Osteoblast (primary cell): ENCODE results near the gene DNAH11. TPM values are rescaled to one million over a fixed set of nuclear protein-coding genes. Genes with fewer than 3 reads are reported as not detected.

ENCODE experiments used
- DNase-seq: peaks from one replicate; pipeline ENCODE4 v3.0.0; 2011; ENCODE audit warnings: low spot score, mixed read lengths; ENCODE audit not compliant: insufficient read length; ENCODE audit errors: missing footprints
- H2AFZ ChIP-seq: 2 replicates; pipeline ENCODE4 v1.6.0; 2011; ENCODE audit warnings: mild to moderate bottlenecking, low read length
- H3K27ac ChIP-seq: 2 replicates; pipeline ENCODE4 v1.5.1; 2011; ENCODE audit warnings: mild to moderate bottlenecking, low read depth, low read length, moderate library complexity
- H3K27me3 ChIP-seq: 2 replicates; pipeline ENCODE4 v1.6.0; 2012; ENCODE audit warnings: mild to moderate bottlenecking, control low read depth, inconsistent platforms, low read length, moderate library complexity; ENCODE audit not compliant: insufficient read depth
- H3K36me3 ChIP-seq: 2 replicates; pipeline ENCODE4 v1.5.1; 2011; ENCODE audit warnings: mild to moderate bottlenecking, low read length, control low read depth, moderate library complexity; ENCODE audit not compliant: insufficient read depth
- H3K4me1 ChIP-seq: 2 replicates; pipeline ENCODE4 v1.5.1; 2011; ENCODE audit warnings: mild to moderate bottlenecking, low read length, control low read depth, moderate library complexity; ENCODE audit not compliant: insufficient read depth
- H3K4me2 ChIP-seq: 2 replicates; pipeline ENCODE4 v1.6.0; 2011; ENCODE audit warnings: mild to moderate bottlenecking, low read length; ENCODE audit not compliant: insufficient read depth
- H3K4me3 ChIP-seq: fragments of 200-600 bp; sonication (generic); 3 replicates; pipeline ENCODE4 v1.5.1; 2012; ENCODE audit warnings: mild to moderate bottlenecking, low read length, inconsistent platforms; ENCODE audit not compliant: insufficient read depth
- H3K79me2 ChIP-seq: 2 replicates; pipeline ENCODE4 v1.6.0; 2012; ENCODE audit warnings: mild to moderate bottlenecking, low read length, control low read depth, inconsistent platforms; ENCODE audit not compliant: insufficient read depth
- H3K9me3 ChIP-seq: 2 replicates; pipeline ENCODE4 v1.5.1; 2011; ENCODE audit warnings: low read depth, low read length, control low read depth
- H4K20me1 ChIP-seq: 2 replicates; pipeline ENCODE4 v1.6.0; 2012; ENCODE audit warnings: mild to moderate bottlenecking, low read length, control low read depth; ENCODE audit not compliant: insufficient read depth
- total RNA-seq: library from RNA; depleted of rRNA; stranded (reverse); fragments of >200 nt; gene quantifications from 2 replicates; pipeline ENCODE4 v1.2.3, GENCODE V29; 2012
- TF ChIP-seq, protein P1 (sequence below): IDR thresholded peaks from 2 replicates; pipeline ENCODE4 v1.5.1; 2011; ENCODE audit warnings: mild to moderate bottlenecking, low read depth, low read length, moderate library complexity; ENCODE audit errors: extremely low read depth

Gene DNAH11
- total RNA-seq, 1 donor = 1.1 TPM

DNA sequence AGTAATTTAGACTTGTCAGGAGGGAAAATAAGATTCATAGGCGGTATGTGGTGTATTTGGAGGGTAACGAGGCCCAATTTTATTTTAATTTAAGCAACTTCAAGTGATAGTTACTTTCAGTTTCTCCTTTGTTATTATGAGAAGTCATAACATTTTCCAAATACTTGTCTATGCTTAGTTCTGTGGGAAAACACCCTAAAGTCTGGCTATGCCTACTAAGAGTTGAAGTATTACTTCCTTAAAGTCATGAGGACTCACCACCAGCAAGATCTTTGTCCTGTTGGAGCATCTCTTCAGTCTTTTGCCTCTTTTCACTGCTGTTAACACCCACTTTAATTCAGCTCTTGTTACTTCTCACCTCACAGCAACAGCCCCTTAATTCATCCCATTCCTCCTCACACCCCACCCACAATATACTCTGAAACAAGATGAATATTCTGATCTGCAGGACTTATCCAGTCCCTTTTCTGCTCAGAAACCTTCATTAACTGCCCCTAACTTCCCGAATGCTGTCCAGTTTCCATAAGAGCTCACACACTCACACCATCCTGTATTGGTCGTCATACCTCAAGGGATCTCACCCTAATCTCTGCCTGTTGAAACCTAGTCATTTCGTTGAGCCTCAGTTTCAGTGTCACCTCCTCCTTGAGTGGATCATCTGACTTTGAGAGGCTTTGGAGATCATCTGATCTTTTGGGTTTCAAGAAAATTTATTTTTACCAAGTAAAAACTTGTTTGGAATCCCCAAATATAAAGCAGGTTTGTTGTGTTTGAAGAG lies 61.3 kb downstream of the DNAH11 start:
- no peak overlapping the region for H3K27ac ChIP-seq
- no peak overlapping the region for H3K4me3 ChIP-seq
- no peak overlapping the region for H3K4me2 ChIP-seq
- TF ChIP-seq, protein P1, sequence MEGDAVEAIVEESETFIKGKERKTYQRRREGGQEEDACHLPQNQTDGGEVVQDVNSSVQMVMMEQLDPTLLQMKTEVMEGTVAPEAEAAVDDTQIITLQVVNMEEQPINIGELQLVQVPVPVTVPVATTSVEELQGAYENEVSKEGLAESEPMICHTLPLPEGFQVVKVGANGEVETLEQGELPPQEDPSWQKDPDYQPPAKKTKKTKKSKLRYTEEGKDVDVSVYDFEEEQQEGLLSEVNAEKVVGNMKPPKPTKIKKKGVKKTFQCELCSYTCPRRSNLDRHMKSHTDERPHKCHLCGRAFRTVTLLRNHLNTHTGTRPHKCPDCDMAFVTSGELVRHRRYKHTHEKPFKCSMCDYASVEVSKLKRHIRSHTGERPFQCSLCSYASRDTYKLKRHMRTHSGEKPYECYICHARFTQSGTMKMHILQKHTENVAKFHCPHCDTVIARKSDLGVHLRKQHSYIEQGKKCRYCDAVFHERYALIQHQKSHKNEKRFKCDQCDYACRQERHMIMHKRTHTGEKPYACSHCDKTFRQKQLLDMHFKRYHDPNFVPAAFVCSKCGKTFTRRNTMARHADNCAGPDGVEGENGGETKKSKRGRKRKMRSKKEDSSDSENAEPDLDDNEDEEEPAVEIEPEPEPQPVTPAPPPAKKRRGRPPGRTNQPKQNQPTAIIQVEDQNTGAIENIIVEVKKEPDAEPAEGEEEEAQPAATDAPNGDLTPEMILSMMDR = no peak
- H3K9me3 ChIP-seq = no peaks in the 10 kb centered on the region
- no peak overlapping the region for H2AFZ ChIP-seq
- H3K79me2 ChIP-seq = no peaks in the 10 kb centered on the region
- no peaks in the 10 kb centered on the region for H3K4me1 ChIP-seq
- DNase-seq = no peak
- no peaks in the 10 kb centered on the region for H3K27me3 ChIP-seq
- no peaks in the 10 kb centered on the region for H4K20me1 ChIP-seq
- H3K36me3 ChIP-seq = no peaks in the 10 kb centered on the region

DNA sequence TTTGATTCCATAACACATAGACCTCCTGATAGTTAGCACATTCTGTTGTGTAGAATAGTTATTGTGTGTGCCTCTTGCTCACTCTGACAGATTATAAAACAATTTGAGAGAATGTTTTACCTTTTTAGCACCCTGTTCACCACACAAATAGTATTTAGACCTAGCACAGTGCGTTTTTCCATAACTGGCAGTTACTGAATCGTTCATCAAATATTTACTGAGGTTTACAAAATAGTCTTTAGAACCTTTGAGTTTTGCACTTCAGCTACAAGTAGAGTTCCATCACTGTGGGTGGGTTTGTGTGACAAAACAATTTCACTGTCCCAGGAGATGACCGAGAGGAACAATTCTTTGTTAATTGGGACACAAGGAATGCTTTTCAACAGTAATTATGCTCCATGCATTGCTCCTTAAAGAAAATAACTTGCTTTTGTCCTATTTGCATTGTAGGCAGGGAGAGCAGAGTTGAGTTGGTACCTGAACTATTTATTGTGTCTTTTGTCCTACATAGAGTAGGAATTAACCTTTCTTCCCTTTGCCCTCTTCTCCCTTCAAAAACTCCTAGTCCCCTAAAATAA lies 62.3 kb downstream of the DNAH11 start:
- Histone ChIP-seq H3K79me2 (no peaks in the 10 kb centered on the region), H4K20me1 (no peaks in the 10 kb centered on the region), H2AFZ (no peak overlapping the region), H3K27me3 (no peaks in the 10 kb centered on the region), H3K4me3 (no peak overlapping the region), H3K4me1 (no peaks in the 10 kb centered on the region), H3K9me3 (no peaks in the 10 kb centered on the region), H3K36me3 (no peaks in the 10 kb centered on the region), H3K4me2 (no peak overlapping the region), H3K27ac (no peak overlapping the region)
- TF ChIP-seq, protein P1 = no peak
- DNase-seq = no peak

DNA sequence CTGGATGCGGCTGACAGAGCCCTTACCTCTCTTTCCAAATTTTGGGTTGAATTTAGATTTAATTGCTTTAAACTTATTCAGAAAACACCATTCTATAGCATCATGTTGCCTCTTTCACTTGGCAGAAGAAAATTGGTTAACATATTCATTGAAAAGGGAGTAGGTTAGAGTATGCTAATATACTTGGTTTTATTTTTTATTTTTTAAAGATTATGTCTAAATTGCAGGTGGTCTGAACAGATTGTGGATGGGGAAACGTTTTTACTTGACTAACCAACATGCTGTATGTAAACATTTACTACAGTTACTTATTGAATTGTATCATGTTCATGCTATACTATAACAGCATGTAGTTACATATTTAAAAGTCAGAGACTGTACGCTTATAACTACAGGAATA lies 65.6 kb downstream of the DNAH11 start:
- Histone ChIP-seq H3K79me2 (no peaks in the 10 kb centered on the region), H3K4me1 (no peaks in the 10 kb centered on the region), H3K27ac (no peak overlapping the region), H3K4me3 (no peak overlapping the region), H3K4me2 (no peak overlapping the region), H4K20me1 (no peaks in the 10 kb centered on the region), H2AFZ (no peak overlapping the region), H3K36me3 (no peaks in the 10 kb centered on the region), H3K9me3 (no peaks in the 10 kb centered on the region), H3K27me3 (no peaks in the 10 kb centered on the region)
- TF ChIP-seq, protein P1 = no peak
- DNase-seq = no peak

DNA sequence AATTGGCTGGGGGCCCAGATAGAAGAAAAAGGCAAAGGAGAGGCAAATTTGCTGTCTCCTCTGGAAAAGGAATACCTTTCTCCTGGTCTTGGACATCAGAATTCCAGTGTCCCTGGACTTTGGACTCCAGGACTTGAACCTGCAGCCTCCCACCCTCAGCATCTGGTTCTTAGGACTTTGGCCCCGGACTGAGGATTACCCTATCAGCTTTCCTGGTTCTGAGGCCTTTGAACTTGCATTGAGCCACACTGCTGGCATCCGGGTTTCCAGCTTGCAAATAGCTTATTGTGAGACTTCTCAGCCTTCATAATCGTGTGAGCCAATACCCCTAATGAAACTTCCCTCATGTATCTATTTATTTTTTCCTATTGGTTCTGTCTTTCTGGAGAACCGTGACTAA lies 68.3 kb downstream of the DNAH11 start:
- no peak overlapping the region for H3K4me2 ChIP-seq
- no peaks in the 10 kb centered on the region for H3K27me3 ChIP-seq
- H3K27ac ChIP-seq = no peak overlapping the region
- H3K4me3 ChIP-seq = no peak overlapping the region
- no peak for DNase-seq
- H3K9me3 ChIP-seq = no peaks in the 10 kb centered on the region
- no peaks in the 10 kb centered on the region for H3K79me2 ChIP-seq
- TF ChIP-seq, protein P1 = no peak
- H3K4me1 ChIP-seq = no peaks in the 10 kb centered on the region
- no peaks in the 10 kb centered on the region for H4K20me1 ChIP-seq
- H2AFZ ChIP-seq = no peak overlapping the region
- no peaks in the 10 kb centered on the region for H3K36me3 ChIP-seq
